ENCODE measurements around the gene NUCB1.

The NUCB1 gene

GRCh38 chr19:48964205-48965039 lies 64.3 kb downstream of the NUCB1 start:
- no peak for DNase-seq

DNA sequence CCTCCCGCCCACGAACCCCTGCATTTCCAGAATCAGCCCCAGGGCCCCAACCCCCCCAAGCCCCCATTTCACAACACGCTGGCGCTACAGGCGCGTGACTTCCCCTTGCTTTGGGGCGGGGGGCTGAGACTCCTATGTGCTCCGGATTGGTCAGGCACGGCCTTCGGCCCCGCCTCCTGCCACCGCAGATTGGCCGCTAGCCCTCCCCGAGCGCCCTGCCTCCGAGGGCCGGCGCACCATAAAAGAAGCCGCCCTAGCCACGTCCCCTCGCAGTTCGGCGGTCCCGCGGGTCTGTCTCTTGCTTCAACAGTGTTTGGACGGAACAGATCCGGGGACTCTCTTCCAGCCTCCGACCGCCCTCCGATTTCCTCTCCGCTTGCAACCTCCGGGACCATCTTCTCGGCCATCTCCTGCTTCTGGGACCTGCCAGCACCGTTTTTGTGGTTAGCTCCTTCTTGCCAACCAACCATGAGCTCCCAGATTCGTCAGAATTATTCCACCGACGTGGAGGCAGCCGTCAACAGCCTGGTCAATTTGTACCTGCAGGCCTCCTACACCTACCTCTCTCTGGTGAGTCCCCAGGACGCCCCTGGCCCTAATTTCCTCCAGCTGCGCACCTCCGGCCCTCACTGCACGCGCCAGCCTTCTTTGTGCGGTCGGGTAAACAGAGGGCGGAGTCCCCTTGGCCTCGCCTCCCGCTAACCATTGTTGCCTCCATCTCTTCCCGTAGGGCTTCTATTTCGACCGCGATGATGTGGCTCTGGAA lies 65.1 kb downstream of the NUCB1 start, which contains the start of gene FTL:
TSS of gene FTL (plus strand) at position 270 of the 766 bp plus-strand sequence. CDS start at position 469, 199 bp downstream.
- peak; percentile 98 for DNase-seq

GRCh38 chr19:48965806-48966540 lies 65.9 kb downstream of the NUCB1 start:
- DNase-seq, result peak; percentile 89

- DNase-seq, result peak; percentile 59
Measured at GRCh38 chr19:48966541-48967345, 66.6 kb downstream of the NUCB1 start.

DNA sequence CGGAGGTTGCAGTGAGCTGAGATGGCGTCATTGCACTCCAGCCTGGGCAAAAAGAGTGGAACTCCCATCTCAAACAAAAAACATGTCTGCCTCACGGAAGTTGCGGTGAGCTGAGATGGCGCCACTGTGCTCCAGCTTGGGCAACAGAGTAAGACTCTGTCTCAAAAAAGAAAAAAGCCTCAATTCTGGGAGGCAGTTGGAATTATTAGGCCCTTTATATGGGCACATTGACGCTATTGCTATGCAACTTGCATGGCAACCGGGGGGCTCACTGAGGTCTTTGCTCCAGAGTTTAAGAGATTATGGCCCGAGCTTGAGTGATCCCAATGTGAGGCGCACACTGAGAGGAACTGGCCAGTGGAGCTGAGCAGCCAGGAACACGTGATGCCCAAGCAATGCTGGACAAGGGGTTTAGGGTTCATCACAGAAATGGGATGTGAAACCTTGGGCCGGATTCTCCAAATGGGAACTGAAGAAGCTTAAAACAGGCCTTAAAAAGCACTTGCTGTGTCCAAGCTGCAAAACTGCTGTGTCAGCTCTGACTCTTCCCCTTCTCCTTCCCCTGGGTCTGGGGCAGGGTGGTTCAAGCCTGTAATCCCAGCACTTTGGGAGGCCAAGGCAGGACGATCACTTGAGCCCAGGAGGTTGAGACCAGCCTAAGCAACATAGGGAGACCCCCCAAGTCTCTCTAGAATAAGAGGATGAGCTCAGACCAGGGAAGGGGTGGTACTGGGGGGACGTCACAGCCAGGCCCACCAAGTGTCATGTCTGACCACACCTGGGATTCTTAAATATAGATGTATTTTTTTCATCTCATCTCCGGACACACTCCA lies 67.5 kb downstream of the NUCB1 start:
- peak; percentile 97 for DNase-seq

GRCh38 chr19:48968179-48968661 lies 68.1 kb downstream of the NUCB1 start:
- DNase-seq, result no peak

DNA sequence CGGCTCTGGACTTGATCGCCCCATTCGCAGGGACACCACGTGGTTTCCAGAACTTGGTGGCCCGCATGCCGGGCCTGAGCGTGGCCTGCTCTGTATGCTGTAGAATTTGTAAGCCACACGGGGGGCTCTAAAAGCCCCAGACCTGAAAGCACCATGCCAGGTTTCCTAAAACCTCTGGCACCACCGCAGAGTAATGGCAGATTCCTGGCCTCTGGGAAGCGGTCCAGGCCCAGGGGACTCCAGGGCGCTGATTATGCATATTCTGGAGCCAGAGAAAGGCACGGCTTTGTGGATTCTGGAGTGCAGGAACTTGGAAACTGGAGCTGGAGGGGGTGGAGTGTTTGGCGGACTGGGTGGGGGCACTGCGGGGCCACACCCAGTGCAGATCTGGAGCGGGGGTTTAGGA lies 68.7 kb downstream of the NUCB1 start:
- no peak for DNase-seq

DNA sequence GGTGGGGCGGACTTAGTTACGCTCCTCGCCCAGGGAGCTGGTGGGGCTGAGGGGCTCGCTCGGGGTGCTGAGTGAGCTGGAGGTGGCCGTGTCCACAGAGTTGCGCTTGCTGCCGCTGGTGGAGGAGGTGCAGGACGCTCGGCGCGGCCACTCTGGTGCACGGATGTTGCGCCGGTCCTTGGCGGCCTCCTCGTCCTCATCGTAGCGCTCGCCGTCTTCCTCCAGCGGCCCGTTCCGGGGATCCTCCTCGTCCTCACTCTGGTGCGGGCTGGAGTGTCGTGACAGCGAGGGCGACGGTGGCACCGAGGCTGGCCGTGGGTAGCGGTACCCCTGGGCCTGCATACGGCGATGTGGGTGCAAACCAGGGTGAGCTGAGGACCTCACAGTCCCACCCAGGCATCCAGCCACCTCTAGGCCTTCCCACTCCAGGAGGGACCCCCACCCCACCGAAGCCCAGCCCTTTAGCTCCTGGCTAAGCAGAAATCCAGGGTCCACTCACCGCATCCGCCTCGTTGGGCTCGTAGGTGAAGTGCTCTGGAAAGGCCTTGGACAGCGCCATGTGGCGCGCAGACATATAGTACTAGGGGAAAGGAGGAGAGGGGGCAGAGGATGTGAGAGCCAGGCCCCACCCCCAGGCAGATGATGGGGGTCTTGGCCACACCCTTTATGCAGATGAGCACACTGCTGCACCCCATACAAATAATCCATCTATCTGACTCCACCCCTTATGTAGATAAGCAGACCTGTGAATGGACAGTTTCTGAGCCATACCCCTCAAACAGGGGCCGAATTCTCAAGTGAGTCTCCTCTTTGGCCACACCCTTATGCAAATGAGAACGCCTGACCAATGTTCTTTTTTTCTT lies 69.4 kb downstream of the NUCB1 start:
- DNase-seq, result no peak

DNA sequence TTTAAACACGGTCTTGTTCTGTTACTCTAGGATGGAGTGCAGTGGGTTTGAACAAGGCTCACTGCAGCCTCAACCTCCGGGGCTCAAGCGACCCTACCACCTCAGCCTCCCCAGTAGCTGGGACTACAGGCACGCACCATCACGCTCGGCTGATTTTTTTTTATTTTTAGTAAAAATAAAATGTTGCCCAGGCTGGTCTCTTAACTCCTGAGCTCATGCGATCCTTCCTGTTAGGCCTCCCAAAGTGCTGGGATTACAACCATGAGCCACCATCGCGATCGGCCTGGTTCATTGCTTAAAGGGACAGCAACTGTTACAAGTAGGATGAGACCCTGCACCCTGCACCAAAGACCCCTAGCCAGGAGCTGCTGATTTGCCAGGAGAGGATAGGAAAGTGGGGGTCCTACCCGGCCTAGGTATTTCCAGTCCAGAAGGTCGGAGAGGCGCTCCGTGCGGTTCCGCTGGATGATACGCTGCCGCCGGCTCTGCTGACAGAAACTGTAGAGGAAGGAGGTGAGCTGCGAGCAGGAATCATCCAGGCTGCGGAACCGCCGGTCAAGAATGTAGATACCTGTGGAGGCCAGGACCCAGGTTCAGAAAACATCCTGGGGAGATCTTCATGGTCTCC lies 70.1 kb downstream of the NUCB1 start:
- DNase-seq, result no peak

GRCh38 chr19:48970923-48971395 lies 70.8 kb downstream of the NUCB1 start:
- peak; percentile 94 for DNase-seq
